Uterus (tissue), 4 donors: ENCODE results near the gene GLMP. TPM values are rescaled to one million over a fixed set of nuclear protein-coding genes. Genes with fewer than 3 reads are reported as not detected.
"Not testable (repeated sequence)": the region's sequence is repeated elsewhere in the genome, so short reads cannot be mapped to it uniquely, and the experiment has no call there.

Source experiments
- DNase-seq, 2 donors: peaks; one replicate each; pipeline ENCODE4 v3.0.0-alpha.2; 2019 to 2020
- H3K27ac ChIP-seq, 2 donors: fragments of 200-600 bp; sonication (generic); 1 replicate in 1 of 2; 2 replicates in 1 of 2; pipeline ENCODE4 v1.5.1; 2016 to 2018
- H3K27me3 ChIP-seq, 2 donors: fragments of 200-600 bp; sonication (generic); one replicate each; pipeline ENCODE4 v1.5.1; 2018 to 2019; ENCODE audit warnings: control low read depth in 1 of 2
- H3K36me3 ChIP-seq, 2 donors: fragments of 200-600 bp; sonication (generic); one replicate each; pipeline ENCODE4 v1.5.1; 2019; ENCODE audit warnings: control low read depth in 1 of 2
- H3K4me1 ChIP-seq, 2 donors: fragments of 200-600 bp; sonication (generic); one replicate each; pipeline ENCODE4 v1.5.1; 2018 to 2019; ENCODE audit warnings: control low read depth in 1 of 2
- H3K4me3 ChIP-seq, 2 donors: fragments of 200-600 bp; sonication (generic); 1 replicate in 1 of 2; 2 replicates in 1 of 2; pipeline ENCODE4 v1.5.1; 2018 to 2019; ENCODE audit warnings: mild to moderate bottlenecking in 1 of 2
- H3K9me3 ChIP-seq, 2 donors: fragments of 200-600 bp; sonication (generic); one replicate each; pipeline ENCODE4 v1.5.1; 2019; ENCODE audit warnings: control low read depth in 1 of 2
- CTCF ChIP-seq, 4 experiments: fragments of 200-600 bp in 2 of 4; fragments of 450-650 bp in 2 of 4; sonication (generic) in 2 of 4; IDR thresholded peaks; one replicate each; pipeline ENCODE4 v1.5.1; 2016 to 2019; ENCODE audit warnings: antibody characterized with exemption in 4 of 4, mild to moderate bottlenecking in 2 of 4, moderate library complexity in 1 of 4
- POLR2A ChIP-seq, 2 donors: fragments of 450-650 bp; IDR thresholded peaks; one replicate each; pipeline ENCODE4 v1.6.1; 2016; ENCODE audit warnings: antibody characterized with exemption in 2 of 2, mild to moderate bottlenecking in 1 of 2, moderate library complexity in 1 of 2
- intact Hi-C: fragments of 100-400 bp; cut with DNase I; formaldehyde crosslinking; loops from one replicate; pipeline ENCODE4 v1.15.1; 2023; ENCODE audit warnings: low total_unique reads
- total RNA-seq, 4 donors: library from RNA; depleted of rRNA in 3 of 4; stranded (reverse); fragments of >200 nt in 3 of 4; gene quantifications; one replicate each; pipeline versions ENCODE4 v1.1.0 to v1.2.4, GENCODE V29; 2014 to 2023
- donor health status: DM: yes; HTN: yes; CAD: no.

GLMP gene
- total RNA-seq, 4 donors from 2014 or later, result 23.8 to 31.1 (median 27.7) TPM

DNA sequence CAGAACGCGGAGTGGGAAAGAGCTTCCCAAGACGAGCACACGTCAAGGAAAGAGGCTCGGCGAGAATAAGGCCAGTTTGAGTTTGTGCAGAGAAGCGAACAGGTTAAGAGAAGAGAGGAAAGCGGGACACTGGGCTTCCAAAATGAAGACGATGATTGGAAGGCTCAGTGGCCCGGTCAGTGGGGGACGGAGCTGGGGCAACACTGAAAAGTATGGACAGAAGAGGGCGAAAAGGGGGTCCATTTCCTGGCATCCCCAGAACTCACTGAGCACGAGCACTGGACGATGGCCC lies 42.4 kb upstream of the GLMP start:
- DNase-seq, result no peak
- Histone ChIP-seq H3K36me3 (no peaks in the 10 kb centered on the region), H3K9me3 (no peaks in the 10 kb centered on the region), H3K27ac (peak overlapping the region; percentile 79 to 82), H3K27me3 (no peaks in the 10 kb centered on the region), H3K4me3 (peak overlapping the region; percentile 84), H3K4me1 (peaks cover 0 to 12% of the 10 kb centered on the region in 2 donors)
- intact Hi-C loops, result no loop called here
- TF ChIP-seq CTCF (IDR thresholded peaks at IDR 0.05) (peak in 1 of 4 experiments; percentile 17), POLR2A (IDR thresholded peaks at IDR 0.05) (no peak)

DNA sequence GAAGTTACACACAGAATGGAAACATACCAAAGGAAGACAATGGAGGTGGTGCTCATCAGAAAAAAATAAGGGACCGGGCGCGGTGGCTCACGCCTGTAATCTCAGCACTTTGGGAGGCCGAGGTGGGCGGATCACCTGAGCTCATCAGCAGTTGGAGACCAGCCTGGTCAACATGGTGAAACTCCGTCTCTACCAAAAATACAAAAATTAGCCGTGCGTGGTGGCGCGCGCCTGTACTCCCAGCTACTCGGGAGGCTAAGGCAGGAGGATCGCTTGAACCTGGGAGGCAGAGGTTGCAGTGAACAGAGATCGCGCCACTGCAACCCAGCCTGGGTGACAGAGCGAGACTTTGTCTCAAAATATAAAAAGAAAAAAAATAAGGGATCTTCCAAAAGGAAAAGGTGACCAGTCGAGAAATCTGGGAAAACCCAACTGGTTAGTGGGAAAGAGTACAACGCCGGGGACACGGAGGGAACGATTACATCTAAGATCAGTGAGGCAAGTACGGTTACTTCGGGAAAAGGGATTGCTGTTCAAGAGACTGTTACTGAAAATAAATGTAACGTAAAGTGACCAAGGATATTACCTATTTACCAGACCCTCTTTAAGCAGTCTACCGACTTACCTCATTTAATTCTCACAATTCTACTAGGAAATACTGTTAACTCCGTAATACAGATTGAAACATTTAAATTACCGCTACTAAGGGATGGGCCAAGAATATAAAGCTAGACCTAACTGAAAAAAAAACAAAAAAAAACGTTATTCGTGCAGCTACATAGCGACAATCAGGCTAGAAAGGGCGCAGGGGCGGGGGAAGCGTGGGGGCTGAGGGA lies 41.8 kb upstream of the GLMP start:
- Histone ChIP-seq H3K36me3 (no peaks in the 10 kb centered on the region), H3K4me1 (peaks cover 0 to 12% of the 10 kb centered on the region in 2 donors), H3K27ac (peak overlapping the region; percentile 79 to 82), H3K27me3 (no peaks in the 10 kb centered on the region), H3K4me3 (peak overlapping the region; percentile 84), H3K9me3 (no peaks in the 10 kb centered on the region)
- intact Hi-C loops, result no loop called here
- DNase-seq, result no peak
- TF ChIP-seq POLR2A (IDR thresholded peaks at IDR 0.05), result no peak
- TF ChIP-seq CTCF (IDR thresholded peaks at IDR 0.05), result no peak

GRCh38 chr1:156336242-156336641 lies 40.8 kb upstream of the GLMP start:
- H3K36me3 ChIP-seq, result no peaks in the 10 kb centered on the region
- H3K9me3 ChIP-seq, result no peaks in the 10 kb centered on the region
- no peak for DNase-seq
- intact Hi-C loops, result no loop called here
- no peak overlapping the region for H3K4me3 ChIP-seq
- H3K27me3 ChIP-seq, result no peaks in the 10 kb centered on the region
- H3K27ac ChIP-seq, result no peak overlapping the region
- peaks cover 0 to 12% of the 10 kb centered on the region in 2 donors for H3K4me1 ChIP-seq
- TF ChIP-seq CTCF (IDR thresholded peaks at IDR 0.05) (no peak), POLR2A (IDR thresholded peaks at IDR 0.05) (no peak)

DNA sequence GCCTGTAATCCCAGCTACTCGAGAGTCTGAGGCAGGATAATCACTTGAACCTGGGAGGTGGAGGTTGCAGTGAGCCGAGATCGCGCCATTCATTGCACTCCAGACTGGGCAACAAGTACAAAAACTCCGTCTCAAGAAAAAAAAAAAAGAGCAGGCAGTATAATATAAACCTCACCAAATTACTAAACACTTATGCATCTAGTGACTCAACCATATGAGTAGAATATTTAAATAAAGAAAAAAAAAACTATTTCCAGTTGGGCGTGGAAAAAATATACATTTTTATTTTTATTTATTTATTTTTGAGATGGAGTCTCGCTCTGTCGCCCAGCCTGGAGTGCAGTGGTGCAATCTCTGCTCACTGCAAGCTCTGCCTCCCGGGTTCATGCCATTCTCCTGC lies 27.7 kb upstream of the GLMP start:
- H3K27me3 ChIP-seq, DNase-seq: not testable (repeated sequence)

GRCh38 chr1:156320560-156320959 lies 25.1 kb upstream of the GLMP start:
- Histone ChIP-seq H3K4me3 (no peak overlapping the region), H3K27ac (no peak overlapping the region), H3K4me1 (no peaks in the 10 kb centered on the region), H3K36me3 (no peaks in the 10 kb centered on the region), H3K9me3 (no peaks in the 10 kb centered on the region), H3K27me3 (no peaks in the 10 kb centered on the region)
- DNase-seq, result no peak
- TF ChIP-seq POLR2A (IDR thresholded peaks at IDR 0.05) (no peak), CTCF (IDR thresholded peaks at IDR 0.05) (no peak)
- intact Hi-C loops, result no loop called here

More for the DNA sequence above, 27.7 kb upstream of the GLMP start:
- H3K27ac ChIP-seq, H3K9me3 ChIP-seq, intact Hi-C loops, H3K36me3 ChIP-seq, H3K4me3 ChIP-seq, H3K4me1 ChIP-seq: not testable (repeated sequence)
